GM21367 (cell line): ENCODE data around the gene PAIP1.
"Not testable (repeated sequence)": the region's sequence is repeated elsewhere in the genome, so short reads cannot be mapped to it uniquely, and the experiment has no call there.

Experiments
- ATAC-seq: cut with Tn5 transposase; IDR thresholded peaks from one replicate; pipeline ENCODE4 v1.9.1; 2021; ENCODE audit not compliant: unreplicated experiment

The PAIP1 gene

DNA sequence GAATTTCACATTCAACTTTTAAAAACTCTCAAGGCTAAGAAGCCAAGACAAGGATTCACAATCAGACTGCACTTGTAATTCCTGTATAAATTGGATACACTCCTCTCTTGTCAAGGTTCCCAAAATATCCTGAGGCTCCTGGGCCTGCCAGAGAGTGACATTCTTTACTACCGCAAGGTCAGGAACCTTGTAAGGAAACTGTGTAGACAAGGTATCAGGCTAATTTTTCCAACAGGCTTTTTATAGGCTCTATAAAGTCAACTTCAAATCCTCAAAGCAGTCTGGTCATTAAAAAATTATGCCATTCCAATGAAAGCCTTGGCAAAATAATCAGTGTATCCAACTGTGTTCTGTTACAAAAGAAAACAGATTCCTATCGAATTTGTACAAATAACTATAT is 15.5 kb upstream of the PAIP1 start:
- ATAC-seq, result no peak

DNA sequence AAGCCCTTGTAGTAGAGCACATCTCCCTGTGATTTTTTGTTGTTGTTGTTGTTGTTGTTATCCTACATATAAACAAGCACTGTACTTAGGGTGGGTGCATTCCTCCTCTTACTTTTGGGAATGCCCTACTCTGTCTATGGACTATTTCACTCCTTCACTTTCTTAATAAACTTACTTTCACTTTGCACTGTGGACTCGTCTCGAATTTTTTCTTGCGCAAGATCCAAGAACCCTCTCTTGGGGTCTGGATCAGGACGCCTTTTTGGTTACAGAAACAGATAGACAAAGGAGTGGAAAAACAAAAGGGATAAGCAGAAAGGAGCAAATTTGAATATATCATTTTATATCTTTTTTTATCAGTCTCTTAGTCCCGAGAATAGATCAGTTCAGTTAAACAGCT is 14.4 kb upstream of the PAIP1 start:
- ATAC-seq, result no peak

DNA sequence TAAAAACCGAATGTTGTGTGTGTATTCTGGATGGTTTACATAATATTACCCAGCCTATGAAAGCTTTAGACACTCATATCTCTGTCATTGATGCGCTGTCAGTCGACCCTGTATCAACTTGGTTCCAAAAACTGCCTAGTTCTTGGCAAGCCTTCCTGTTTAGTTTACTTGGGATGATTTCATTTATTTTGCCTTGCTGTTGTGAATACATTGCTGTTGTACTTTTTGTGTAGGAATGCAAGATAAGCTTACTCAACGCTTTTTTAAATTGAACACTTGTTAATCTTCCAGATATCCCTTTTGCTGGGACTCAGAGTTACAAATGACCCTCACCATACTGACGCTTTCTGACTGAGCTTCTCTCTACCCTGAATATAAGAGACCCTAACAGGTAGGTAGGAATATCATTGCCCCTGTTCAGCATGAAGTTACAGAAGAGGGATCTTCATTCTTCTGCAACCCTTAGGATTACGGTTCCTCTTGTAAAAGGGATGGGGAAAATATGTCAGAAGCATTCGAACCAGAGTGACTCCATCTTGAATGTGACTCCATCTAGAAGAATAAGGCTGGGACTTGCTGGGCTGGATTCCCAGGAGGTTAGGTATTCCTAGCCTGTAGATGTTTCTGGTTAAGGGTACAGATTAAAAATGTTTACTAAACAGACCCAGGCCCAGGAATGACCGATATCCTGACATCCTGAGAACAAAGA is 13.7 kb upstream of the PAIP1 start:
- no peak for ATAC-seq

GRCh38 chr5:43569236-43569746 is 12.4 kb upstream of the PAIP1 start:
- ATAC-seq, result no peak

GRCh38 chr5:43567967-43568366 is 11.1 kb upstream of the PAIP1 start:
- ATAC-seq, result no peak

DNA sequence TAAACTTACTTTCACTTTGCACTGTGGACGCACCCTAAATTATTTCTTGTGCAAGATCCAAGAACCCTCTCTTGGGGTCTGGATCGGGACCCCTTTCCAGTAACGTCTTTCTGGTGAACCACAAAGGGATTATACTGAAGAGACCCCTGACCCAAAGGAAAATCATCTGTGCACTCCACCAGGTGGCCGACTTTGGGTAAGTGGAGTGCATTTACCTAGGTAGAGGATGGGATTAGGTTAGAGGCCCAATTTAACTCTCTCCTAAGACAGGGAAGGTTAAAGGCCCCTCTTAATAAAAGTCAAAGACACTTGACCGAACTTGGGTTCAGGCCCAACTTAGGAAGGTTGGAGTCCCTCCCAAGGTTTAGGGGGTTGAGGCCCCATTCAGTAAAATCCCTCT is 8.2 kb upstream of the PAIP1 start:
- ATAC-seq, result no peak

GRCh38 chr5:43564289-43564850 is 7.5 kb upstream of the PAIP1 start:
- no peak for ATAC-seq

GRCh38 chr5:43563321-43563720 is 6.4 kb upstream of the PAIP1 start:
- no peak for ATAC-seq

DNA sequence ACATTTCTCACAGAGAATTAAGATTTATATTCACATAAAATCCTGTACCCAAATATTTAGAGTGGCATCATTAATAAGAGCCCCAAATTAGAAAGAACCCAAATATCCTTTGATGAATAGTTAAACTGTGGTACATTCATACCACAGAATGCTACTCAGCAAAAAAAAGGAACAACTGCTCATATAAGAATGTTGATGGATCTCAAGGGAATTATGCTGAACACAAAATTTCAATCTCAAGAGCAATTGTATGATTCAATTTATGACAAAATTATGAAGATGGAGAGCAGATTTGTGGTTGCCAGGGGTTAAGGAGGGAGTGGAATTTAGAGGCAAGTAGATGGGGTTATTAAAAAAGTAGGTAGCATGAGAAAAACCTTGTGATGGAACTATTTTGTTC is 4.5 kb upstream of the PAIP1 start:
- no peak for ATAC-seq

GRCh38 chr5:43560128-43560527 is 3.3 kb upstream of the PAIP1 start:
- ATAC-seq, result no peak

- ATAC-seq, result peak; percentile 86
Measured at GRCh38 chr5:43556607-43556856, 345 bp downstream of the PAIP1 start.

DNA sequence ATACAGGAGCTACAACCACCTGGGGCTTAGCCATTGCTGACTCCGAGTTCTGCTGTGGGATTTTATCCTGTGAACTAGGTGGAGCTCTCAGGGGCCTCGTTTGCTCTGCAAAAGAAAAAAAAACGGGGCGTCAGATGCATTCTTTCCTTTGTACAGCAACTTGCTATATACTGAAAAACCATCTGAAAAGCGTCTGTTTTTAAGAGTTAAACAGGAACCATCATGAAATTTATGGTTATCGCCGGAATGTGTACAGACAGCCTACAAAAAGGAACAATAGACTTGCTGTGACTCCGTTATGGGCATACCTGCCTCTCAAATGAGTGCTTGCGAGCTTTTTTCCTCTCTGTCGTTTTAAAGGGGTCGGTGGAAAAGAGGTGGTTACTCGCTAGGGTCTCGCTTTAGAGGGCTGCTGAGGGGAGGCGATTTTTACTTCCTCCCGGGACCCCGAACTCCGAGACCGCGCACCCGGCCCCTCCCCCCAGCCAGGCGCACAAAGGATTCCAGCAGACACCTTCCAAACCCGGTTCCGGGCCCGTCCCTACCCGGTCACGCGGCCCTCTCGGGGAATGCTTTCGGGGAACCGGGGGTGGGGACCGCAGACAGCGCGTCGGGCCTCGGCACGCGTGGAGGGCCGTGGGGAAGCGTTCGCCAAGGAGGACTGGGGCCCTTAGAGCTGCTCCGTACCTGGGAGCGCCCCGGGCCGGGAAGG is 826 bp downstream of the PAIP1 start:
- peak; percentile 13 for ATAC-seq

GRCh38 chr5:43554497-43554896 is 2.4 kb downstream of the PAIP1 start:
- ATAC-seq, result no peak

GRCh38 chr5:43553381-43553780 is 3.5 kb downstream of the PAIP1 start:
- ATAC-seq, result no peak

GRCh38 chr5:43551731-43552130 is 5.1 kb downstream of the PAIP1 start:
- no peak for ATAC-seq

DNA sequence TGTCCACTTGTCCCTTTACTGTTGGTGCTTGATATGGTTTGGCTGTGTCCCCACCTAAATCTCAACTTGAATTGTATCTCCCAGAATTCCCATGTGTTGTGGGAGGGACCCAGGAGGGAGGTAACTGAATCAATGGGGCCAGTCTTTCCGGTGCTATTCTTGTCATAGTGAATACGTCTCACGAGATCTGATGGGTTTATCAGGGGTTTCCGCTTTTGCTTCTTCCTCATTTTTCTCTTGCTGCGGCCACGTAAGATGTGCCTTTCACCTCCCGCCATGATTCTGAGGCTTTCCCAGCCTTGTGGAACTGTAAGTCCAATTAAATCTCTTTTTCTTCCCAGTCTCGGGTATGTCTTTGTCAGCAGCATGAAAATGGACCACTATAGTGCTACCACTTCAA is 7.6 kb downstream of the PAIP1 start:
- not testable (repeated sequence) for ATAC-seq

DNA sequence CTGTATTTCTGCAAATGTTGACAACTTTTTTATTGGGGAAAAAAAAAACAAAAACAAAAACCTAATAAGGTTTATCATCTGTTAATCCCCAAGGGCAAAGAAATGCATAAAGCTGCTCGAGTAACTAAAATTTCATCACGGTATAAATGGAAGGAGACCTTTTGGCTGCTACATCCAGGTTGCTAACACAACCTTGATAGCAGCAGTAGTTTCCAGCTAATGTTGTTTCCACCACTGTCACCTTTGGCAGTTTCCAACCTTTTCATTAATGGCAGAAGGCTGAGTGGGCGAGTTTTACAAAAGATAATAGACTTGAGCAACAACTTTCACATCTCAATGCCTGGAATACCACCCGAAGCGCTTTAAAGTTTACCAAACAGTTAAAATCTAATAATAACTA is 8.5 kb downstream of the PAIP1 start:
- no peak for ATAC-seq

GRCh38 chr5:43547532-43547931 is 9.3 kb downstream of the PAIP1 start:
- no peak for ATAC-seq

- ATAC-seq, result no peak
Measured at GRCh38 chr5:43543434-43543833, 13.4 kb downstream of the PAIP1 start.

GRCh38 chr5:43540746-43541145 is 16.1 kb downstream of the PAIP1 start:
- ATAC-seq, result no peak

DNA sequence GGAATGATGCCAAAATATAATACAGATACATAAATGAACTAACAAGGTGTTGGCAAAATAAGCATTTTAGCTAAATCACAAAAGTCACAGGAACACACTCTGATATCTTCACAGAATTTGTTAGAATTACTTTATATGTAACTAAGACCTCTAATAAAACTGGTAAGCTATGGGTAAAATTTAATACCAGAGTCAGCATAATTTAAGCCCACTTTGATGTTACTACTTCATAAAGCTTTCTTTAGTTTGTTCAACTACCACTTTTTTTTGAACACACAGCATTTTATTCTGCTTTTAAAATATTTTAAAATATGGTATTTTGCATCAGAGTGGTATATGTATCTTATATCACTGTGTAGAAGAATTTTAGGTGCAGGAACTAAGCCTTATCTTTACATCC is 19.9 kb downstream of the PAIP1 start:
- no peak for ATAC-seq

GRCh38 chr5:43533646-43534045 is 23.2 kb downstream of the PAIP1 start:
- no peak for ATAC-seq

GRCh38 chr5:43530648-43531047 is 26.2 kb downstream of the PAIP1 start:
- no peak for ATAC-seq
